ENCODE data around the gene RAB27A. TPM values are rescaled to one million over a fixed set of nuclear protein-coding genes. Genes with fewer than 3 reads are reported as not detected.

The RAB27A gene
- total RNA-seq, 1 experiment from 2014 or later = 28.9 TPM

- CTCF ChIA-PET = no interaction called here
- Mint-ChIP-seq H3K27ac (ENCODE audit: unreplicated experiment) (no peak overlapping the region), H3K4me1 (ENCODE audit: low read depth, unreplicated experiment) (no peaks in the 10 kb centered on the region), H3K27me3 (ENCODE audit: unreplicated experiment) (no peaks in the 10 kb centered on the region), H3K36me3 (ENCODE audit: insufficient read depth, unreplicated experiment) (peaks cover 19% of the 10 kb centered on the region), H3K4me3 (ENCODE audit: low read depth, unreplicated experiment) (no peak overlapping the region), H3K9me3 (ENCODE audit: low read depth, unreplicated experiment) (peaks cover 3% of the 10 kb centered on the region)
- intact Hi-C loops (cut with micrococcal nuclease; ENCODE audit: unreplicated experiment) = no loop called here
- DNase-seq = no peak
- no TSS peak for BruUV-seq (replicated peaks)
- TF ChIP-seq CTCF (IDR thresholded peaks at IDR 0.05; ENCODE audit: unreplicated experiment) = no peak
Measured at GRCh38 chr15:55194256-55194655, 95.4 kb downstream of the RAB27A start.

GRCh38 chr15:55186331-55186730 lies 103.3 kb downstream of the RAB27A start:
- H3K4me3 Mint-ChIP-seq (ENCODE audit: low read depth, unreplicated experiment) = no peak overlapping the region
- intact Hi-C loops (cut with micrococcal nuclease; ENCODE audit: unreplicated experiment) = no loop called here
- no peak for TF ChIP-seq CTCF (IDR thresholded peaks at IDR 0.05; ENCODE audit: unreplicated experiment)
- H3K9me3 Mint-ChIP-seq (ENCODE audit: low read depth, unreplicated experiment) = no peaks in the 10 kb centered on the region
- BruUV-seq (replicated peaks) = no TSS peak
- CTCF ChIA-PET = no interaction called here
- no peaks in the 10 kb centered on the region for H3K27me3 Mint-ChIP-seq (ENCODE audit: unreplicated experiment)
- H3K4me1 Mint-ChIP-seq (ENCODE audit: low read depth, unreplicated experiment) = peaks cover 32% of the 10 kb centered on the region
- H3K36me3 Mint-ChIP-seq (ENCODE audit: insufficient read depth, unreplicated experiment) = peaks cover 73% of the 10 kb centered on the region
- no peak overlapping the region for H3K27ac Mint-ChIP-seq (ENCODE audit: unreplicated experiment)
- no peak for DNase-seq

GRCh38 chr15:55183679-55184078 lies 105.9 kb downstream of the RAB27A start:
- no peaks in the 10 kb centered on the region for H3K9me3 Mint-ChIP-seq (ENCODE audit: low read depth, unreplicated experiment)
- intact Hi-C loops (cut with micrococcal nuclease; ENCODE audit: unreplicated experiment) = no loop called here
- BruUV-seq (replicated peaks) = no TSS peak
- H3K4me3 Mint-ChIP-seq (ENCODE audit: low read depth, unreplicated experiment) = no peak overlapping the region
- H3K4me1 Mint-ChIP-seq (ENCODE audit: low read depth, unreplicated experiment) = peaks cover 32% of the 10 kb centered on the region
- peaks cover 70% of the 10 kb centered on the region for H3K36me3 Mint-ChIP-seq (ENCODE audit: insufficient read depth, unreplicated experiment)
- TF ChIP-seq CTCF (IDR thresholded peaks at IDR 0.05; ENCODE audit: unreplicated experiment) = no peak
- no peak overlapping the region for H3K27ac Mint-ChIP-seq (ENCODE audit: unreplicated experiment)
- DNase-seq = no peak
- H3K27me3 Mint-ChIP-seq (ENCODE audit: unreplicated experiment) = no peaks in the 10 kb centered on the region
- CTCF ChIA-PET = interaction anchor here (0.6 to 1.3 kb wide), 2 partner anchors 13 to 579 kb away, joined by 3 to 4 read pairs; partner anchors contain the start of gene RSL24D1

- no TSS peak for BruUV-seq (replicated peaks)
- intact Hi-C loops (cut with micrococcal nuclease; ENCODE audit: unreplicated experiment) = no loop called here
- Mint-ChIP-seq H3K27ac (ENCODE audit: unreplicated experiment) (no peak overlapping the region), H3K27me3 (ENCODE audit: unreplicated experiment) (no peaks in the 10 kb centered on the region), H3K4me3 (ENCODE audit: low read depth, unreplicated experiment) (no peak overlapping the region), H3K9me3 (ENCODE audit: low read depth, unreplicated experiment) (no peaks in the 10 kb centered on the region), H3K36me3 (ENCODE audit: insufficient read depth, unreplicated experiment) (peaks cover 55% of the 10 kb centered on the region), H3K4me1 (ENCODE audit: low read depth, unreplicated experiment) (peaks cover 10% of the 10 kb centered on the region)
- CTCF ChIA-PET = interaction anchor here (1.5 kb wide), 1 partner anchor 11 kb away, joined by 3 read pairs; no protein-coding TSS in a partner anchor
- TF ChIP-seq CTCF (IDR thresholded peaks at IDR 0.05; ENCODE audit: unreplicated experiment) = no peak
- DNase-seq = no peak
Measured at GRCh38 chr15:55179141-55179540, 110.5 kb downstream of the RAB27A start.
